Central memory CD4-positive, alpha-beta T cell (primary cell): ENCODE measurements around the gene ABHD8.

ENCODE experiments used
- DNase-seq: peaks from one replicate; pipeline ENCODE4 v3.0.0; 2022

Gene ABHD8

DNA sequence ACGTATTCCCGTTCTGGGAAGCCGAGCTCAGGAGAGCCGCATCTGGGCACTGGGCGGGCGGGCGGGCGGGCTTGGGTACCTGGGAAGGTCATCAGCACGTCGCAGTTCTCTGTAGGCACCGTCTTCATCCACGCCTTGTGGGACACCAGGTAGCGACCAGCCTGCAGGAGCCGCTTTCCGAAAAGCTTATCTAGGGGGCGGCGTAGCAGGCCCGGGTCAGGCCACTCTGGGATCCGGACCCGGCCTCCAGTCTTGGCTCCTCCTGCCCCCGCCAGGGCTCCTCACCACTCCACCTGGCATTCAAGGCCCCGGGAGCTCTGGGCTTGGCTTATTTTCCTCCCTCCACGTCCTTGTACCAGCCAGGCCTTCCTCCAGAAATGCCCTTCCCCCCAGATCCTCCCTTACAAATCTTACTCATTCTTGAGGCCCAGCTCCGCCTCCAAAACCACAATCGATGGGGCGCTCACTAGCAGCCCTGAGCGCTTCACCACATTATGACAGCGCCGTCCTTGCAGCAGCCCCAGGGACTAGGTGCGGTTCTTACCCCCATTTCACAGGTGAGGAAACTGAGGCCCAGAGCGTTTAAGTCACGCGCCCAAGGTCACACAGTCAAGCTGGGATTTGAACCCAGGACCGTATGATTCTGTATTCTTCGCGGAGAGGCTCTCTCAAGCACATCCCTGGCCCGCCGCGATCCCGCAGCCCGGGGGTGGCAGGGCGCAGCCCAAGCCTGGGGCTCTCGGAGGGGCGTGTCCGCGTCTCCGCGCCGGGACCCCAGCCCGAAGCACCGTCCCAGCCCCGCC, 30.6 kb upstream of the ABHD8 start:
- DNase-seq, result peak; percentile 65

DNA sequence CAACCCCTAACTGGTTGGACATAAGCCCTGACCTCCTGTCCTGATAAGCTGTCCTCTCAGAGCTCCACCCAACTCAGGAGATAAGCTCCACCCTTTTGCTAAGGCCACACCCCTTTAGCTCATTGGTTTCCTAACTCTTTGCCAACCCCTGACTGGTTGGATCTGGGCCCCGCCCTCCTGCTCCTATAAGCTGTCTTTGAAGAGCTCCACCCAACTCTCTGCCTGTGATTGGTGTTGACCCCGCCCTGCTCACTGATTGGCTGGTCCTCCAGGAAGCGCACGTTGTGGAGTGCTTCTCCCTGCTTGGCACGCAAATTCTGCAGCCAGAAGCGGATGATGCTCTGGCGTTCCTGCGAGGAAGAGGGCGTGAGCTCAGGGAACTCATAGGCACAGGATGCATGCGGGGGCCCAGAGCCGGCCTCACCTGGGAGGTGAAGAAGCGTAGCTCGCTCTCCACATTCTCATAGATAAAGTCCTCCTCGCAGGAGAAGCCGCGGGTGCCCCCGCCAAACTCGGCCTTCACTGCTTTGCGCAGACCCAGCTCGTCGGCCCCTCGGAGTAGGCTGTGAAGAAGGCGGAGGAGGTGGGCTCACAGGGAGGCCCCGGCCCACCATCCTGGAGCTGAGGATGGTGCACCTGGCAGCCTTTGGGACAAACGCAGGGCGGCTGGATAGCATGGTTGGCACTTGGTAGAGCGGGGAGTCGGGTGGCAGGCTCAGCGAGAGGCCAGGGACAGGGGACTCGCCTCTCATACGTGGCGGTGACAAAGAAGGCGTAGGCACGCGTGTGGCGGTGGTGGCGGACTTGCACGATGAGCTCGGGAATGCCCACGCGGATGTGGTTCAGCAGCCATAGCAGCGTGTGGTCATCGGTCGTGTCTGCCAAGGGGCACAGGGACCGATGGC, 29.7 kb upstream of the ABHD8 start:
- no peak for DNase-seq

DNA sequence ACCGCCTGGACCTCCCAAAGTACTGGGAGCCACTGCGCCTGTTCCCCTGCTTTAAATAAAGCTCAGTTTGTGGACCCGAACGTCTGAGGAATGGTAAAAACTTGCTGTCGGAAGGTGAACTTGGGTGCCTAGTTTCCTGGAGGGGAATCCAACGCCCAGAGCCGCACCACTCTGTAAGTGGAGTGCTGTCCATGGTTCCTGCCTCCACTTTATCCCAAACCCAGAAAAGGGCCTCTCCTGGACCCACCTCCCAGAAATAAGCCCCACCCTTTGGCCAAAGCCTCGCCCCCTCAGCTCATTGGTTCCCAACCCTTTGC, 29.1 kb upstream of the ABHD8 start:
- DNase-seq, result no peak

DNA sequence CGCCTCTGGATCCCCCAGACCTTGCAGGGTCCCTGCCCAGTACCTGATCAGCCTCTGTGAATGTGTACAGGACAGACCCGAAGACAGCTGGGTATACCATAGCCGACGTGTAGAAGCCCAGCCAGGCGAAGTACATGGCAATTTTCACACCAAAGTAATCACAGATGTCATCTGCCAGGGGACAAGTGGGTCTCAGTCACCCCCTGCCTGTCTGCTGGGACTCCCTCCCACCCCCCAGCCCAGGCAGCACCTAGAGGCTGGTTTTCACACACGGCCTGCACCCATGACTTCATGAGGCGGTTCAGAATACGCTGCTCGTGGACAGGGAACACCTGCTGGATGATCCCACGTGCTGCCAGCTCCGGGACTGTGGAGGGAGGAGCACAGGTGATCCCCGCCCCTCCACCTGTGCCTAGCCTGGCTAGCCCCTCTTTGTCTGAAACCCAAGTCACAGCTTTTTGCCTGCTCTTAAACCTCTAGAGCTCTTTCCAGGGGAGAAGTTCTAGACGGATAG, 27.9 kb upstream of the ABHD8 start:
- DNase-seq, result no peak

DNA sequence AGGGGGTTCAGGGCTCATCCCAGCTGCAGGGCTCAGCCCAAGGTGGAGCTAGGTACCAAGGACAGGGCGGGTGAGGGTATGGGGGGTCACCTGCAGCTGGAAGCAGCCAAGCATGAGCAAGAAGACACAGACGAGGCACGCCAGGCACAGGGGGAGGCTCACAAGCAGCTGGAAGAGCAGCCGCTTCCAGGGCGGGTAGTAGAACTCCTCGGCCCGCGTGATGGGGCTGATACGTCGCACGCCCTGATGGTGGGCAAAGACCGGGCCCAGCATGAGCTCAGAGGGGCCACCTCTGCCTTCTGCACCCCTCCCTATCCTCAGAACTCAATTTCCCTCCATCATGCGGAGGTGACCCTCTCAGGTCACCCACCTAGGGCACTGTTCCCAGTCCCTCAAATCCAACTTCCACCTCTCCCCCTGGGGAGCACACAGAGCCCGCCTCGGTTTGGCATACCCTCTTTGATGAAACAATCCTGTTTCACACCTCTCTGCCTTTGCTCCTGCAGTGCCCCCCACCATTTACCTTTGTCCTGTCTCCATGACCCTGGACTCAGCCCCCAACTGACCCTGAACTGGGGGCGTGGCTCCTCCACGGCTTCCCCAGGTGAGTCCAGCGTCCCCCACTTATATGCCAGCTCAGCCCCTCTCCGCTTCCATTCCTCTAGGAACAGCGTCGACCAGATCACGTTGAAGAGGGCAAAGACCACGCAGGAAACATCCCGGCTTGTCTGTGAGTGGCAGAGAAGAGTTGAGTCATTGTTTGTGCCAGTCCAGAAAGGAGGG, 27.2 kb upstream of the ABHD8 start:
- DNase-seq, result no peak

DNA sequence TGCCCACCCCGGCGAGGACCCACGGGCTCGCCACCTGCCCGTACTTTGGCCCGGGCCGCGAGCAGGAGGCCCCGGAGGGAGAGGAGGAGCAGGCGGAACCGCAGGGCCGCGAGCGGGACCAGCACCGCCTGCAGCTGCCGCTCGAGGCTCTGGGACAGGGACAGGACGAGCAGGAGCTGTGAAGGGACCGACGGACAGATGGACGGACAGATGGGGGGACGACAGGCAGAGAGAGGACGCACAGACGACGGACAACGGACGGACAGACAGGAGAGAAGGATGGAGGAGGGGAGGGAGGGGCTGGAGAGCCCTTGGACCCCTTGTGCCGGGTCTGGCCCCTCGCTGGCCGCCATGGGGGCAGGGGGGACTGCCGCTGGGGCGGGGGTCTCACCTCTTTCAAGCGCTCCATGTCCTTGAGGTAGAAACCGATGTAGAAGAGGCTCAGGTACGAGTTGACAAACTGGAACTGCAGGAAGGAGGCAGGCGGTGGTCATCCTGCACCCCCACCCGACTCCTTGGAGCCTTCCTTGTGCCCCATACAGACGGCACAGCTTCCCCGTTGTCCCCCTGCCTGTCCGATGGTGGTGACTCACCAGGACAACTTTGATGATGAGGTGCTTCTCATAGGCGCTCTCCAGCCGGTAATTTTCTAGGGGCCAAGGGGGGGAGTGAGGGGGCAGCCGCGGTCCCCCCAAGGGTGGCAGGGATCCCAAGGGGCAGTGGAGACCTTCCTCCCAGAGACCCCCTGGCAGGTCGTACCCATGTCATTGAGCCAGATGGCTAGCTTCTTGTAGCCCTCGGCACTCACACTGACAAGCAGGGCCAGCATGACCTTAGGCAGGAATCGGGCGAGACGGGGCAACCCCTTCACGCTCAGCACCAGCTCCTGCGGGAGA, 26.4 kb upstream of the ABHD8 start:
- DNase-seq, result no peak

DNA sequence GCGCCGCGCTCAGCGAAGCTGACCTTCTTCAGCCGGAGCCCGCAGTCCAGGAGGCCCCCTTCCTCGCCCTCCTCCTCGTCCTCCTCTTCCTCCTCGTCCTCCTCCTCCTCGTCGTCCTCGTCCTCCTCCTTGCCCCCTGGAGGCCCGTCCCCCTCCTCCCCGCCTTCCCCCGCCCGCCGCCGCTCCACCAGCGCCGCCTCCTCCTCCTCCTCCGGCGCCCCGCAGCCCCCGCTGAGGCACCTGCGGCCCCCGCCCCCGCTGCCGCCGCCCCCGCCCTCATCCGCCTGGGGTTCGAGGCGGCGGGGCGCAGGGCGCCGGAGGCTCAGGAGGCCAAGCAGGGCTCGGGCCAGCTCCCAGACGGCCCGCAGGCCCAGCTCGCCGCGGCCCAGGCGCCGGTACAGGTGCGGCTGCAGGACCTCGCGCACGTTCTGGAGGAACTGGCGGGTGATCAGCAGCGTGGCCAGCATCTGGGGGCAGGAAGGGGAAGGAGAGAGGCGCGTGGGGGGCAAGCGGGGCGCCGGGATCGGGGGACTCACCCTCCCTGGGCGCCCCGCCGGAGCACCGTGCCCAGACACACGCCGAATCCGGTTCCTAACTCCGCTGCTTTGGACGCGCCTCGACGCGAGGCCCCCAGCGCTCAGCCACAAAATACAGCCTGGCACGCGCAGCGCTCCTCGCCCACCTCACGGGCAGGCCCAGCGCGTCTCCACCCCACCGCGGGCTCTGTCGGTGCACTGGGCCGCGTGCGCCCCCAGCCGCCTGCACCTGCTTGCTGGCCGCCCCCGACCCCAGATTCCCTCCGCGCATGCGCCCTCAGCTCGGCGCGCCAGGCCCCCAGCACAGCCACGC, 25.5 kb upstream of the ABHD8 start:
- DNase-seq, result peak; percentile 30

DNA sequence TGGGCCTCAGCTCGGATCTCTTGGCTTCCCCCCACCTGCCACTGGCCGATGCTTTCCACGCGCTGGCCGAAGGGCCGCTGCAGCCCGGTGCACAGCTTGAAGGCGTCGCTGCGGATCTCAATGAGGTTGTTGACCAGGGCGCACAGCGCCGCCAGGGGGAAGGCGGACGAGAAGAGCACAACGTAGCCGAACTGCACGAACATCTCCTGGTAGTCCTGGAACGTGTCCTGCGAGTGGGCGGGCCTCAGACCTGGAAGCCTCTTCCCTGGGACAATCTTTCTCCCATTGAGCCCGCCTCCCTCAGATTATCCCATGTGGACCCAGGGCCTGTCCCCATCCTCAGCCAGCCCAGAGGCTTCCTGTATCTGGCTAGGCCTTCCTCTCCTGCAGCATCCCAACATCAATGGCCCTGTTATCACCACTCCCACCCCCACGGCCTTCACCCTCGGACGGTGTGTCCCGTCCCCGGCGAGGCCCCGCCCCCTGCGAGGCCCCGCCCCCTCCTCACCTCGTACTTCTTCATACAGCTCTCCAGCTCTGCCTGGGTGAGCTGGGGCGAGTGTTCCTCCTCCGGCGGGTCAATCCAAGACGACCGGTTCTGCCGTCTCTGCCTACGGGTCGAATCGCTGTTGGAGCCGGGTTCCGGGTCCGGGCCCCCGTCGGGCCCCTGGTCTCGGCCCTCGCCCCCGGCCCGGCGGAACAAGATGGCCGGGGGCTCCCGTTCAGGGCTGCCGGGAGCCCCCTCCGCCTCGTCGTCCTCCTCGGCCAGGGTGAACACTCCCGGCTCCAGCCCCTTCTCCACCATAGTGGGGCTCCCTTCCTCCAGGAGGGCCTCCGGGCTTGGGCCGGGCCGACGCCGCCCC, 24.7 kb upstream of the ABHD8 start:
- peak; percentile 48 for DNase-seq

DNA sequence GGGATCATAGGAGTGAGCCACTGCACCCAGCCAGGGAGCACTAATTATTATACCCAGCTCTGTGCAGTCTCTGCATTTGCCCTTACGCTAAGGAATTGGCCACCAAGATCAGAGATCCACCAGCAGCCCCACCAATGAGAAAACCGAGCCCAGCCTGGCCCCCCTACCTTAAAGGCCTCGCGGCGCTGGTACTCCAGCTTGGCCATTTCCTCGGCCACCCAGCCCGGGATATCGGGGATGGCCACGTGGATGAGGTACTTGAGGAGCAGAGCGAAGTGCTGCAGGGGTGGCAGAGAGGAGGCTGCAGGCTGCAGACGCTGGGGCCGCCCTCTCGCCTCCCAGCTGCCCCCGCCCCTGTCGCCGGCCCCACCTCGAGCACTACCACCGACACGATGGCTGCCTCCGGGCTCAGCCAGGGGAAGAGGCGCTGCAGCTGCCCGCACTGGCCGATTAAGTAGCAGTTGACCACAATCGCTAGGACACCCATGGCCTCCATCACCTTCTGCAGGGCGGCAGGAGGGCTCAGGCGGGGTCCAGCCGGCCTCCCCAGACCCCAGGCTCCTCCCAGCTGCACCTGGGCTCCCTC, 23.9 kb upstream of the ABHD8 start:
- no peak for DNase-seq

DNA sequence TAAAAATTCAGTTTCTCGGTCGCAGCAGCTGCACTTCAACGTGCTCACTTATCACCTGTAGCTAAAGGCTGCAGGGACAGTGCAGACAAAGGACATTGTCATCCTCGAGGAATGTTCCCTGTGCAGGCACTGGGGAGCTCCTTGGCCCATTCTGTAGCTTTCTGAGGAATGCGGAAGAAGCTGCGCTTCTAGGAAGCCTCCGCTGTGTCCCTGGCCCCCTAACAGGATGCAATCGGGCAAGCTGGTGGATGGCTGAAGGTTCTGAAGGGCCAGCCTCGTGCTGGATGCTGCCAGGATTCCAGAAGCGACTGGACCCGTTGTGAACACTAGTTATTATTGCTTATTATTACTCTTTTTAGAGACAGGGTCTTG, 23.4 kb upstream of the ABHD8 start:
- no peak for DNase-seq

DNA sequence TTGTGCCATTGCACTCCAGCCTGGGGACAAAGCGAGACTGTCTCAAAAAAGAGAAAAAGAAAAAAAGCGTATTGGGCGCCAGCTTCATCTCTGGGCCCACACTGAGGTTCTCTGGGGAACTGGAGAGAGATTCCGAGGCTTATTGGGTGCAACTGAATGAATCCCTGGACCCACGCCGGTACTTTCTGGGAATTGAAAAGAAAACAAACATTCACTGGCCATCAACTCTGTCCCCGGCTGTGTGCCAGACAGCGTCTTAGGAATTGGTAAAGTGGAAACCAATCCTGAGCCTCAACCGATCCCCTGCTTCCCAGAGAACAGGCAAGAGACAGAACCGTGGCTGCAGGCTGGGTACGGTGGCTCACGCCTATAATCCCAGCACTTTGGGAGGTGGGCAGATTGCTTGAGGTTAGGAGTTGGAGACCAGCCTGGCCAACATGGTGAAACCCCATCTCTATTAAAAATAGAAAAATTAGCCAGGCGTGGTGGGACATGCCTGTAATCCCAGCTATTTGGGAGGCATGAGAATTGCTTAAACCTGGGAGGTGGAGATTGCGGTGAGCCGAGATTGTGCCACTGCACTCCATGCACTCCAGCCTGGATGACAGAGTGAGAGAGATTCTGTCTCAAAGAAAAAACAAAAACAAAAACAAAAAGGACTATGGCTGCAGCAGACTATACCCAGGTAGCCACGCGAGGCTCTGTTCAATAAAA, 22.8 kb upstream of the ABHD8 start:
- DNase-seq, result no peak

DNA sequence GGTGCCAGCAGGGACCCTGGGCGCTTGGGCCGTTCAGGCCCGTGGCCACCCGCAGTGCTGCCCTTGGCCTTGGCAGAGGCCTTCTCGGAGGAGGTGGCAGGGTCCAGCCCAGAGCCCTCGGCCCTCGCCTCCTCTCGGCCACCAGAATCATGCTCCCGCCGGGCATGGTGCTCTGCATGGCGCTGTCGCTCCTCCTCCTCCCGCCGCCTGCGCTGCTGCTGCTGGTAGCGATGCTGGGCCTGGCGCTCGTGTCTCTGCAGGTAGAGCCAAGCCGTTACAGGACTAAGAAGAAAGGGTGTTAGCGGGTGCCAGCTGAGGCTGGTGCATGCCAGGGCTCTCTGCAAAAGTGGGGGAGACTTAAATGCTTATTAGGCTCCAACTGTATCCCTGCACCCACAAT, 21.9 kb upstream of the ABHD8 start:
- no peak for DNase-seq

DNA sequence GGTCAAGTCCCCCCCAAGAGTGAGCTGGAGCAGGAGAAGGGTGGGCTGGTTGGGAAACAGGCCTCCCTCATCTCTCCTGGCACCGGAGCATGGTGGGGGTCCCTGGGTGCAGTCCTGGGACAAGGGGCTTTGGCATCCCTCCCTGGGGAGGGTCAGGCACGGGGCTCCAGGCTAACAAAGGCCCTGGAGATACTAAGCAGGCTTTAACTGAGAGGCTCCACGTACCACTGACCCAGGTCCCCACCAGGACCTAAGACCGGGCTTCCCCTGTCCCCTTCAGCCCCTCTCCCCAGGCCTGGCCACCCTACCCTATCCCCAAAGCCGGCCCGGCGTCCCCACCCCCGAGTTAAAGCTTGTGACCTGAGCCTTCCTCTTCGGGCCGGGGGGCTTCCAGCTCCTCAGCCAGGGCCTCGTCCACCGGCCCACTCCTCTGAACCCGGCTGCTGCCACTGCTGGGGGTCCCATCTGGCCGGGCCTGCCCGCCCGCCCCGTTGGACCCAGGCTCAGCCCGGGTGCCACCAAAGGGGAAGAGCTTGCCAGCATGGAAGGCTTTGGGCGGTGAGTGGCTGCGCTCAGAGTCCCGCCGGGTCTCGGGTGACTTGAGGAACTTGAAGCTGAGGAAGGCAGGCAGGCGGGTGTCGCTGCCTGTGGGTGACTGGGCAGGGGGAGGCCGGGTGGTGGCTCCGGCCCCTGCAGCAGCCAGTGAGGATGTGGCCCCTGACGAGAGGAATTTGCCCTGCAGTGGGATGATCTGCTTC, 21.3 kb upstream of the ABHD8 start:
- DNase-seq, result no peak

DNA sequence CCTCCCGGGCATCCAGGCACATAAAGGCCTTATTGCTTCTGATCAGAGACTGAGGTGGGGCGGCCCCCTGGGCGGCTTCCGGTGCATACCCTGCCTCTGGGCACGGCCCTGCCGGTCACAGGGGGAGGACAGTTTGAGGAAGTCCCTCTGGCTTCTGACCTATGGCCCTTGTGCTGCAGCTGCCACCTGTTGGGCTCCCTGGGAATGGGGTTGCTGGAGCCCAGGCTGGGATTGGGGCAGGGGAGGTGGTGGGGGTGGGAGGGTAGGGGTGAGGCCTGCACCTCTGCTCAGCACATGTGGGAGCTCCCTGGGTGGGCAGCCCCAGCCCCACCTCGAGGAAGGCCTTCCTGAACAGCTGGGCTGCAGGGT, 20.7 kb upstream of the ABHD8 start:
- no peak for DNase-seq

DNA sequence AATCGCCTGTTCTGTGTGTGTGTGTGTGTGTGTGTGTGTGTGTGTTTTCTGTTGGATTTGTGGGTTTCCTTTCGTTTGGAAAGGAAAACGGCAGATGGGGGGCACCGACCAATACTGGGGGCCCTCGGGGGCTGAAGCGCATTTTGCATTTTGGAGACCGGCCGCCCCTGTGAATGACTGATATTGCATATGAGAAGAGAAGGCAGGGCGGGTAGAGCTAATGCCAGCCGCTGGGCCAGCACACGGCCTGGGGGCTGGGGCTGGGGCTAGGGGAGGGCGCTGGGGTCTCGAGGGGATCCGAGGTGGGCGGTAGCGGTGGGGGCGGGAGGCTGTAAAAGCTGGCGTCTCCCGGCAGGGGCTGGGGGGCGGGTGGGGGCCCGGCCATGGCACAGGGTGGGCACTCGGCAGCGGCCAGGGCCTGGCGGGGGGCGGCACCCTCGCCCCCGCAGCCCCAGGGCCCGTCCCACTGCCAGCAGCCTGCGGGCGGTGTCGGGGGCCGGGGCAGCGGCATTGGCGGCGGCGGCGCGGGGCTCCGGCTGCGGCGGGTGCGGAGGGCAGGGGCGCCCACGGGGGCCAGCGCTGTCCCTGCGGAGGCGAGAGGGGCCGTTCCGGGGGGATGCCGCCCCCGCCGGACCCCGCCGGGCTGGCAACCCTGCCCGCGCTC, 20.2 kb upstream of the ABHD8 start:
- DNase-seq, result no peak

DNA sequence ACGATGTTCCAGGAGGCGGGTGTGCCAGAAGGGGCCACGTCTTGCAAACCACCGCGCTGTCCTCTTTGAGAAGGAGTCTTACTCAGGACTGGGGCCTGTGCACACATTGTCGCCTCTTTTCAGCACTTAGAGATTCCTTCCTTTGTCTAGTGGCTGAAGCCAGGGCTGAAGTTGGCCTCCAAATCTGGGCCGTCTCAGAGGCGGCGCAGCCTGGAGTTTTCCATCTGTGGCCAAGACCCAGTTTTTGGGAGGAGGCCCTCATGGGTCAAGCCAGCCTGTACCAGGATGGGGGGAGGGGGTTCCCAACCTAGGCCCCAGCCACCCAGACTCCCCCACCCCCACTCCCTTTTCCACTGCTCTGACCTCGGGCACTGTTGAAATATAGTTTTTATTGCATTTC, 19.6 kb upstream of the ABHD8 start:
- DNase-seq, result no peak

DNA sequence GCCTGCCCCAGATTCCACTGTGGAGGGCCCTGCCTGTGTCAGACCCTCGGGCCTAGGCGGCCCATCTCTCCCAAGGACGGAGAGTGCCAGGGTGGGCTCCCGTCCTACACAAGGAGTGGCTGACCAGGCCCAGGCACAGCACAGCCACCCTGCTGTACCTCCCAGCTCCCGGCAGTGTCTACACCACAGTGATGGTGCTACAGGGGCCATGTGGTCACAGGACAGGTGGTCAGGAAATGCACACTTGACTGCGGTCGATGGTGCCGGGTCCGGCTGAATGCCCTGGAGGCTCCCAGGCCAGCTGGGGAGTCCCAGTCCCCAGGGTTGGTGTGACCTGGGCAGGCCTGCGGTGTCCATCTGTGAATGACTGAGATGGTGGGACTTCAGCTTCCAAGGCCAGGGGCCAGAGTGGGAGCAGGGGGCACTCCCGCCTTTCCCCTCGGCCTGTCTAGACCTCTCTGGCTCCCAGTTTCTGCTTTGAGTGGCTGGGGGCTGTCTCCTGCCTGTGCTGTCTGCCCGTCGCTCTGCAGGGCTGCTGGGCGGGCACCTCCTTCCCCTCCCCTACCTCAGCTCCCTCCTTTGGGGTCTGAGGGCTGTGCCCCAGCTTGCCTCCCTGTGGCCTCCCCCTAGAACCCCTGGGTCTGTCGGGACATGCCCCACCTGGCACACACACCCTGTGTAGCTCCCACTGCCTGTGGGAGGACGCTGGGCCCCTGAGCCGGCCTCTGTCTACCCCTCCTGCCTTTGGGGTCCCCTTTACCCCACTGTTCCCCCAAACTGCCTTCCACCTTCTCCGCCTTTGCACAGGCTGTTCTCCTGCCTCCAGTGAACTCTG, 18.6 kb upstream of the ABHD8 start:
- DNase-seq, result no peak
